ENCODE data around the gene CCDC171. TPM values are rescaled to one million over a fixed set of nuclear protein-coding genes. Genes with fewer than 3 reads are reported as not detected.

The CCDC171 gene
- total RNA-seq, 1 donor from 2014 or later, result 2.9 TPM

DNA sequence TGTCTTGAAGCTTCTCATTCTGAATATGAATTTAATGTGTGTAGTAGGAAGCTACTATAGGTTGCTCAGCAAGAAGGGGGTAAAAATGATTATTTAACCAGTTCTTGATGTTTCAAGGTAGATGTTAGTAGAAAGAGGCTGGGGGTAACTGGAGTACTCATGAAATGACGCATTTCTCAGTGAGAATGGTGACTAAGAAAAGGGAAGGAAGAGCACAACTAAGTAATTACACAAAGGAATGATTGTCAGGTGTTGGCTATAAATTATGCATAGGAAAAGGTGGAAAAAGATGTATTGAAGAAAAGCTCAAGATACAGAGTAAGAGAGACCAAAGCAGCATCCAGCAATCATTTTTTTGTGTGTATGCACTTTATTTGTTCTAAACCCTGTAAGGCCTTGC lies 40.6 kb upstream of the CCDC171 start:
- intact Hi-C loops (cut with DNase I), result loop anchor here (10.0 kb wide), 1 partner anchor 77 kb away; no protein-coding TSS in a partner anchor
- TF ChIP-seq POLR2A (IDR thresholded peaks at IDR 0.05) (no peak), POLR2AphosphoS5 (IDR thresholded peaks at IDR 0.05; ENCODE audit: insufficient read depth in 1 of 2, low read depth in 1 of 2) (no peak)
- TF ChIP-seq, protein P1, sequence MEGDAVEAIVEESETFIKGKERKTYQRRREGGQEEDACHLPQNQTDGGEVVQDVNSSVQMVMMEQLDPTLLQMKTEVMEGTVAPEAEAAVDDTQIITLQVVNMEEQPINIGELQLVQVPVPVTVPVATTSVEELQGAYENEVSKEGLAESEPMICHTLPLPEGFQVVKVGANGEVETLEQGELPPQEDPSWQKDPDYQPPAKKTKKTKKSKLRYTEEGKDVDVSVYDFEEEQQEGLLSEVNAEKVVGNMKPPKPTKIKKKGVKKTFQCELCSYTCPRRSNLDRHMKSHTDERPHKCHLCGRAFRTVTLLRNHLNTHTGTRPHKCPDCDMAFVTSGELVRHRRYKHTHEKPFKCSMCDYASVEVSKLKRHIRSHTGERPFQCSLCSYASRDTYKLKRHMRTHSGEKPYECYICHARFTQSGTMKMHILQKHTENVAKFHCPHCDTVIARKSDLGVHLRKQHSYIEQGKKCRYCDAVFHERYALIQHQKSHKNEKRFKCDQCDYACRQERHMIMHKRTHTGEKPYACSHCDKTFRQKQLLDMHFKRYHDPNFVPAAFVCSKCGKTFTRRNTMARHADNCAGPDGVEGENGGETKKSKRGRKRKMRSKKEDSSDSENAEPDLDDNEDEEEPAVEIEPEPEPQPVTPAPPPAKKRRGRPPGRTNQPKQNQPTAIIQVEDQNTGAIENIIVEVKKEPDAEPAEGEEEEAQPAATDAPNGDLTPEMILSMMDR (IDR thresholded peaks at IDR 0.05), result no peak
- Histone ChIP-seq H3K9me3 (no peaks in the 10 kb centered on the region), H3K27me3 (no peaks in the 10 kb centered on the region), H3K4me3 (no peak overlapping the region), H3K36me3 (no peaks in the 10 kb centered on the region), H3K27ac (no peak overlapping the region), H3K4me1 (peaks cover 22% of the 10 kb centered on the region)
- DNase-seq (ENCODE audit: extremely low spot score in 2 of 2), result no peak

DNA sequence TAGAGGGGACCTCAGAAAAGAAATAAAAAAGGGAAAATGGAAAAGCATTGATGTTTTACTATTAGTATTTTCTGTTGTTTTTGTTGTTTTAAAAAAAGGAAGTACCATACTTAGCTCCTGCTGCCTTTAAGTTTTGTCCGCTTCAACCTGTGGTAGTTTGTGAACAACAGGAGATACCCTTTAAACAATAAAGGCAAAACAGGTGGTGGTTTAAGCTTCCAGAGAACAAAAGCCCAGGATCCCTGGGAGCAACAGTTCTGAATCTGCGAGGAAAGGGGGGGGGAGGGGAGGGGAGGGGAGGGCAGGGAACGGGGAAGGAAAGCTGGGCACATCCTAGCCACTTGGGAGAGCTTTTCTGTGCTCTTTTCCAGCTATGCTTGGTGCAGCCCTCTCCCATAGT lies 40.0 kb upstream of the CCDC171 start:
- H3K36me3 ChIP-seq, result no peaks in the 10 kb centered on the region
- no peak overlapping the region for H3K4me3 ChIP-seq
- no peak overlapping the region for H3K27ac ChIP-seq
- no peak for DNase-seq (ENCODE audit: extremely low spot score in 2 of 2)
- TF ChIP-seq POLR2A (IDR thresholded peaks at IDR 0.05) (no peak), POLR2AphosphoS5 (IDR thresholded peaks at IDR 0.05; ENCODE audit: insufficient read depth in 1 of 2, low read depth in 1 of 2) (no peak)
- TF ChIP-seq, protein P1 (IDR thresholded peaks at IDR 0.05), result no peak
- H3K4me1 ChIP-seq, result peaks cover 17% of the 10 kb centered on the region
- H3K27me3 ChIP-seq, result no peaks in the 10 kb centered on the region
- no peaks in the 10 kb centered on the region for H3K9me3 ChIP-seq
- intact Hi-C loops (cut with DNase I), result loop anchor here (10.0 kb wide), 1 partner anchor 78 kb away; no protein-coding TSS in a partner anchor

DNA sequence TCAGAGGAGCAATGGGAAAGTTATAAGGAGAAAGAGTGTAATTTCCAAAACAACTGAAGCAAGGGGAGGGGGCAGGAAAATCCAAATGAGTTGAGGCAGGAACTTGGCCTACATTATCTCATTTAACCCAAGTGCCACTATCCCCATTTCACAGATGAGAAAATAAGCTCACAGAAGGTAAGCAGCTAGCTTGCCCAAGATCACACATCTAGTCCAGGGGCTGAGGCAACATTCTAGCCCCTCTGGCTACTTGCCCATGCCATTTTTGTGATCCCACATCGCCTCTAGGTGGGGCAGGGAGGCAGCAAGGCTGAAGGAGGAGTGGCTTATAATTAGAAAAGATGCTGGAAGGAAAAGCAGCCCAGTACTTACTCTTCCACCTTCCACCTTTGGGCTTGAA lies 39.5 kb upstream of the CCDC171 start:
- H3K36me3 ChIP-seq, result no peaks in the 10 kb centered on the region
- peaks cover 16% of the 10 kb centered on the region for H3K4me1 ChIP-seq
- DNase-seq (ENCODE audit: extremely low spot score in 2 of 2), result no peak
- H3K27me3 ChIP-seq, result no peaks in the 10 kb centered on the region
- TF ChIP-seq, protein P1 (IDR thresholded peaks at IDR 0.05), result no peak
- TF ChIP-seq POLR2A (IDR thresholded peaks at IDR 0.05) (no peak), POLR2AphosphoS5 (IDR thresholded peaks at IDR 0.05; ENCODE audit: insufficient read depth in 1 of 2, low read depth in 1 of 2) (no peak)
- H3K9me3 ChIP-seq, result no peaks in the 10 kb centered on the region
- no peak overlapping the region for H3K27ac ChIP-seq
- no peak overlapping the region for H3K4me3 ChIP-seq
- intact Hi-C loops (cut with DNase I), result loop anchor here (10.0 kb wide), 1 partner anchor 79 kb away; no protein-coding TSS in a partner anchor

DNA sequence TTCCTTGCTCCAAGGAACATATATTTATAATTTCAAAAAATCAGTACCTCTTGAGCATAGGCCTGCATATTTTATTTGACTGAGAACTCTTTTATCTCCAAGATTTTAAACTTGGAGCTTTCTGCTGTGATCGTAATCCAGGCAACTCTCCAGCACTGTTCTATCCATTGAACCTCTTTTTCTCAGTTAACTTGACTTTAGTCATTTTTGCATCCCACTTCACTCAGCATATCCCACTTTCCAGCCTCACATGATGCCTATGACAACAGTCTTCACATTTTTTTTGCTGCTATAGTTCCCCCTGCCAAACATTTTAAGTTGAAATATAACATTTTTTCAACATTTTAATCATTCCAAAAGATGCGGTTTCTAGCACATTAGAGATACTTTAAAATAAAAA lies 33.0 kb upstream of the CCDC171 start:
- no peak overlapping the region for H3K27ac ChIP-seq
- intact Hi-C loops (cut with DNase I), result loop anchor here (10.0 kb wide), 1 partner anchor 85 kb away; no protein-coding TSS in a partner anchor
- no peaks in the 10 kb centered on the region for H3K36me3 ChIP-seq
- H3K4me1 ChIP-seq, result no peaks in the 10 kb centered on the region
- no peak for DNase-seq (ENCODE audit: extremely low spot score in 2 of 2)
- TF ChIP-seq POLR2AphosphoS5 (IDR thresholded peaks at IDR 0.05; ENCODE audit: insufficient read depth in 1 of 2, low read depth in 1 of 2), result no peak
- TF ChIP-seq, protein P1 (IDR thresholded peaks at IDR 0.05), result no peak
- no peak for TF ChIP-seq POLR2A (IDR thresholded peaks at IDR 0.05)
- no peak overlapping the region for H3K4me3 ChIP-seq
- H3K27me3 ChIP-seq, result no peaks in the 10 kb centered on the region
- H3K9me3 ChIP-seq, result no peaks in the 10 kb centered on the region

DNA sequence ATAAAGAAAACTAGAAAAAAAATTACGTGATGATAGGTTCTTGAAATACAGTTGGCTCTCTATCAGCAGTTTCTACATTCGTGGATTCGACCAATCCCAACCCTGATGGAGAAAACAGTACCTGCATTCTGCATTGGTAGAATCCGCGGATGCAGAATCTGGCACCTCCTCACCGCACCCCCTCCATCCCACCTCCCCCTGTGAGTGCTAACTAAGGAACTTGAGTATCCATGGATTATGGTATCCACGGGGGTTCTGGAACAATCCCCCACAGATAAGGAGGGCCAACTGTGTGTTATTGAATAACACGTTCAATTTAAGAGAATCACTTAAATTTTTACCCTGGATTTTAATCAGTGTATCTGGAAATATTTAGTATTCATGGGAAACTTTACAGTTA lies 31.6 kb upstream of the CCDC171 start:
- intact Hi-C loops (cut with DNase I), result no loop called here
- no peaks in the 10 kb centered on the region for H3K9me3 ChIP-seq
- no peak overlapping the region for H3K27ac ChIP-seq
- no peak overlapping the region for H3K4me3 ChIP-seq
- no peaks in the 10 kb centered on the region for H3K36me3 ChIP-seq
- TF ChIP-seq, protein P1 (IDR thresholded peaks at IDR 0.05), result no peak
- TF ChIP-seq POLR2A (IDR thresholded peaks at IDR 0.05) (no peak), POLR2AphosphoS5 (IDR thresholded peaks at IDR 0.05; ENCODE audit: insufficient read depth in 1 of 2, low read depth in 1 of 2) (no peak)
- no peak for DNase-seq (ENCODE audit: extremely low spot score in 2 of 2)
- H3K4me1 ChIP-seq, result no peaks in the 10 kb centered on the region
- H3K27me3 ChIP-seq, result no peaks in the 10 kb centered on the region
